HG03457 (cell line): ENCODE results near the gene NOP58.
A peak's percentile ranks its signal among the peaks of the same experiment; 100 is the strongest.
"Not testable (repeated sequence)": the region's sequence is repeated elsewhere in the genome, so short reads cannot be mapped to it uniquely, and the experiment has no call there.

Experiments used
- ATAC-seq: cut with Tn5 transposase; IDR thresholded peaks from one replicate; pipeline ENCODE4 v1.9.1; 2021; ENCODE audit warnings: moderate number of reproducible peaks; ENCODE audit not compliant: unreplicated experiment

The NOP58 gene, protein sequence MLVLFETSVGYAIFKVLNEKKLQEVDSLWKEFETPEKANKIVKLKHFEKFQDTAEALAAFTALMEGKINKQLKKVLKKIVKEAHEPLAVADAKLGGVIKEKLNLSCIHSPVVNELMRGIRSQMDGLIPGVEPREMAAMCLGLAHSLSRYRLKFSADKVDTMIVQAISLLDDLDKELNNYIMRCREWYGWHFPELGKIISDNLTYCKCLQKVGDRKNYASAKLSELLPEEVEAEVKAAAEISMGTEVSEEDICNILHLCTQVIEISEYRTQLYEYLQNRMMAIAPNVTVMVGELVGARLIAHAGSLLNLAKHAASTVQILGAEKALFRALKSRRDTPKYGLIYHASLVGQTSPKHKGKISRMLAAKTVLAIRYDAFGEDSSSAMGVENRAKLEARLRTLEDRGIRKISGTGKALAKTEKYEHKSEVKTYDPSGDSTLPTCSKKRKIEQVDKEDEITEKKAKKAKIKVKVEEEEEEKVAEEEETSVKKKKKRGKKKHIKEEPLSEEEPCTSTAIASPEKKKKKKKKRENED

DNA sequence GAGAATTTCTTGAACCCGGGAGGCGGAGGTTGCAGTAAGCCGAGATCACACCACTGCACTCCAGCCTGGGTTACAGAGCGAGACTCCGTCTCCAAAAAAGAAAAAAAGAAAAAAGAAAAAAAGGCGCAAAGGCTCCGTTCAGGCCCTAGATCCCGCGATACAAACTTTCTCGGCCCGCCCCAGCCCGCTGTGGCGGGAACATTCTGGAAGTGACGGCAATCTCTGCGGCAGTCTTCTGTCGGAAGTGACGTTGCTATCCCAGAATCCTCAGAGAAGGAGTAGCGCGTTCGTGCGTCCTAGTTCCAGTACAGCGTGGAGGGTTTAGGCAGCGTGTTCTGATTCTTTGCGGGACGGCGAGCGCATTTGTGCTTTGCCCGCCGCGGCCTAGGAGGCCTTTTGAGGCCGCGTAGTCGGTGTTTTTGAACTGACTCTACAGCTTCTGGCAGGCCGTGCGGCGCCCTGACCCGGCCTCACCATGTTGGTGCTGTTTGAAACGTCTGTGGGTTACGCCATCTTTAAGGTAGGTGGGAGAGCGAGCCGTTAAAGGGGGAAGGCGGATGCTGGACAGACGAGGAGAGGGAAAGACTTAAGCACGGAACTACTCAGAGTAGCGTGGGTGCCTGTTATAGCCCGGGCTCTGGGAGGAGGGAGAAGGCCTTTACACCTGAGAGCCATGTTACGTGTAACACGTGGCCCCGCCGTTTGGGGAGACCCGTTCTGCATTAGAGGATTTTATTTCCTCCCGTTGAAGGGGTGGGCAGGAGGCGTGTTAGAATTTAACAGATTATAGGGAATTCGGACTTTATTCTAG lies at the start of gene NOP58:
Gene NOP58 (plus strand): TSS at position 297 of the 811 bp plus-strand sequence. CDS start 179 bp downstream, at position 476.
- peak; percentile 86 for ATAC-seq

DNA sequence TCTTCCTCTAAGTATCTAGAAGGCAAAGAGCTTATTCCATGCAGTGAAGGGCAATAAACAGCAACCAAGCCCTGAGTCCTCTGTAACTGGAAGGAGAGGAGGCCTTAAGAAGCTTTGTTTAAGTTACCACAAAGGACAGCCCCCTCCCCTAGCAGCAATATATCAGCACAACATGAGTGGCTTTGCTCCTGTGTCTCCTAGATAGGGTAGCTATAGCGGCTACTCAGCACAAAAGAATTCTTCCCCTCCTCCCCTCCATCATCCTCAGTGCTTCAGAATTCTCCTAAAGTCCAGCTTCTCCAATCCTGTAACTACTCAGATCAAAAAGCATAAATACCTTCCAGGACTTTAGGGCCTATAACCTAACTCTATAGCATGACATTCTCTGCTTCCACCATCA lies 43.7 kb upstream of the NOP58 start:
- no peak for ATAC-seq

DNA sequence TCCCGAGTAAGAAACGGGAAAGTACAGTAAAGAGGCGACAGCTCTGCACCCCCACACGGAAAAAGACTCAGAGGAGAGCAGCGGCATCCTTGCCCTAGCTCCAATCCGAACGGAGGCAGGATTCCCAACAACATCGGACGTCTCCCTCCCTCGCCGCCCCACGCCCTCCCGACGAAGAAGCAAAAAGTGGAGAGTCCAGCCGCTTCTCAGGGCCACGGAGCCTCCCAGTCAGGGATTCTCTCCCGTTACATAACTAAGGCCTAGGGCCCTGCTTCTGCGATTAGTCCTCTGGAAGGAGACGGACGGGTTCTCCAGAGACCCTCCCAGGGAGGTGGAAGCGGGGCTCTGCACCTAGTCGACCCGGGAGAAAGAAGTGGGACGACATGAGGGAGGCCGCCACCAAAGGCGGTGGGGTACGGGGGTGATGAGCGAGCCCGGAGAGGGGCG lies 27.8 kb upstream of the NOP58 start:
- ATAC-seq: peak; percentile 20

DNA sequence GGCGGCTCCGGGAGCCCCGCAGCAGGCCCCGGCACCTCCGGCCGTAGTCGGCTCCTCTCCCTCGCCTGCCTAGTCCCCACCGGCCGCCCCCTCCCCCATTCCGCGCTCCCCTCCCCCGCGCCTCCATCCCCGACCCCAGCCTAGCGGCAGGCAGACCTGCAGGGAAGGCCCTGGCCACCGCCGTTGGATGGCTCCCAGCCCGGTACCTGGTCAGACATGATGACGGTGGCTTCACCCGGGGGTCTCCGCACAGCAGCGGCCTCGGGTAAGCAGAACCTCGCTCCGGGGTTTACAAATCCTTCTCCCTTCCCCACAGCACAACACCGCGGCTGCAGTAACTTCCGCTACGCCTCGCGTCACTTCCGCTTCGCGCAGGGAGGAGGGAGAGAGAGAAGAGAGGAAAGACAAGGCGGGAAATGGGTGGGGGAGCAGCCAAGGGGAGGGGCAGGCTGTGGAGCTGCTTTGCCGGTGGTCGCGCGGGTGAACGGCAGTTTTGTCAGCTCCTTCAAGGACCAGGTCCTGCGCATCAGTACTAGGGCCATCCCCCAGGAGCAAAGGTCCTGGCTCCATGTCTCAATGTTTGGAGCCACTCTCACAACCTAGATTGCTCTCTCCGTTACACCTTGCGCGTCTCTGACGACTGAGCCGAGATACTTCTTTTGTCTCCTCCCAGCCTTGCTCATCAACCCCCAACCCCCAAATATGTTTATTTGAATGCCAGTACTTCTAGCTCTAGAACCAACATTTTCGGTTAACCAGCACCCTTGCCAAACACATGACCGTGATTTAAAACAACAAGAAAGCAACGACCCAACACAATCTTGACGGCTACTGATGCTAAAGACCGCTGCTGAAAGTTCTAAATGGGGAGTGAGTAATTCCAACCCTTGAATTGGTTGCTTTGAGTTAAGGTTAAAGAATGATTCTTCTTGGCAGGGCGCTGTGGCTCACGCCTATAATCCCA lies 27.0 kb upstream of the NOP58 start, which contains the start of gene SUMO1:
Gene SUMO1 (minus strand): TSS at position 364 of the 964 bp plus-strand sequence. CDS start 146 bp downstream, at position 218.
- ATAC-seq: peak; percentile 85

DNA sequence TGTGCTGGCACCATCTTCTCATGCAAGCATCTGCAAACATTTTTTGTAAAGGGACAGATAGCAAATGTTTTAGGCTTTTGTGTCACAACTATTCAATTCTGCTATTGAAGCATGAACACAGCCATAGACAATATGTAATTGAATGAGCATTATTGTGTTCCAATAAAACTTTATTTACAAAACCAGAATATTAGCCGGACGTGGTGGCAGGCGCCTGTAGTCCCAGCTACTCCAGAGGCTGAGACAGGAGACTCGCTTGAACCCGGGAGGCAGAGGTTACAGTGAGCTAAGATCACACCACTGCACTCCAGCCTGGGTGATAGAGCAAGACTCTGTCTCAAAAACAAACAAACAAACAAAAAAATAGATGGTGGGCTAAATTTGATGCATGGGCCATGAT lies 17.9 kb upstream of the NOP58 start:
- not testable (repeated sequence) for ATAC-seq

DNA sequence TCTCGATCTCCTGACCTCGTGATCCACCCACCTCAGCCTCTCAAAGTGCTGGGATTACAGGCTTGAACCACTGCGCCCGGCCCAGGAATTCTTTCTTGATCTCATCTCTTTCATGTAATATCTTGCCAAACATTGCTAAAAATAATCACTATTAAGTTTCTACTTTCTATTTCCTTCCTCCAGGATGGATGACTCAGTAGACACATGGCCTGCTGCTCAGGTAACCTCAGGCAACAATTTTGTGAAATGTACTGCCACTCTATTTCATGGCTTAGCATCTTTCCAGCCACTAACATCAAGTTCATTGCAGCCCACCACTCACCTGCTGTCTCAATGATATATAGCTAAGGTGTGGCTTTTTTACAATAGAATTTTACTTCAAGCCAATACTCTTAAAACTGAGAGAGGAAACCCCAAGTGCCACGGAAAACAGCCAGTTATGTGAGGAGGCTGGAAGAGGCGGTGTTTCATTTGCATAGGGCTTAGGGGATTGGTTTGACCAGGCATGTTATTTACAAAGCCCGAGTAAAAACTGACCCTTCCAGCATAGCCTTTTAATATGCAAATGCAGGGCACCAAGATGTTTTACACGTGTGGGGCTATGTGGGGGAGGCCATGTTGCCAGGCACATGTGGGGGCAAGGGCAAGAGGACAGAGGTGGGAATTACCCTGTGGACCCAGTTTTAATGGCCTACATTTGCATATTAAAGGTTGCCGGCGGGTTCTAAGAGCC lies 15.9 kb upstream of the NOP58 start:
- ATAC-seq: no peak

DNA sequence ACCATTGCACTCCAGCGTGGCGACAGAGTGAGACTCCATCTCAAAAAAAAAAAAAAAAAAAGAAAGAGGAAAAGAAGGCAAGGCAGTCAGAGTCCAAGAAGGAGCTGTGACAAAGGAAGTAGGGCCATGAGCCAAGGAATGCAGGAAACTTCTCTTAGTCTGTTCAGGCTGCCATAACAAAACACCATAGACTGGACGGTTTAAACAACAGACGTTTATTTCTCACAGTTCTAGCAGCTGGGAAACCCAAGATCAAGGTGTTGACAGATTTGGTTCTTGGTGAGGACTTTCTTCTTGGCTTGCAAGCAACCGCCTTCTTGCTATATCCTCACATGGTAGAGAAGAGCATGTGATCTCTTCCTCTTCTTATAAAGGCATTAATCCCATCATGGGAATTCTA lies 14.1 kb upstream of the NOP58 start:
- no peak for ATAC-seq

DNA sequence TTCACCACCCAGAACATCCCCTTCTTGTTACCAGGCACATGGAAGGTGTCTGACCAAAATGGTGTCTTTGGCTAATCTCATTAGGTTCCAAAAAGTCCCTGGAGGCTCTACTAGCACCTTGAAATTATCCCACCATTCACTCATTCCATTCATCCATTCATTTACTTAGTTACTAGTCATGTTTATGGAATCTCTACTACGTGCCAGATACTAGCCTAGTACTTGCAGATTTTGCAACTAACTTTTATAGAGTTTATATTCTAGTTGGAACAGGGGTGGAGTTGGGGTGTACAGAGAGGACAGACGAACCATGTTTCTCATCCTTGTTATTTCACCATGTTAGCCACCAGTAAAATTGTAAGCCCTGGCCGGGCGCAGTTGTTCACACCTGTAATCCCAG lies 4.0 kb upstream of the NOP58 start:
- ATAC-seq: no peak

DNA sequence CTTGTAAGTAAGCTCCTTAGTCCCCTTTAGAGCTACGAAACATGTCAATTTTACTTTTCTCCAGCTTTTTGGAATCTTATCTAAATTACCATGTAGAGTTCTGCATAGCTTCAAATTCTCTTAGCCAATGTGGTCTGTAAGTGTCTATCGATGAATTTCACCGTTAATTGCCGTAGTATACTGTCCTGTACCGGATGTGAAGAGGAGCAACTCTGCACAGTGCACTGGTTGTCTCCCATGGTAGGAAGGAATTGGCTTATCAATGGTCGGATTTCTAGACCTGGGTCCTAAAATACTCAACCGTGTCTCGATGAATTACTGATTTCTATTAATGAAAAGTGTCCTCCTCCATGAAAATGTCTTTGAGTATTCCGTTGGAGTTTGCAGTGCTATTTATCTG lies 1.9 kb downstream of the NOP58 start:
- no peak for ATAC-seq

DNA sequence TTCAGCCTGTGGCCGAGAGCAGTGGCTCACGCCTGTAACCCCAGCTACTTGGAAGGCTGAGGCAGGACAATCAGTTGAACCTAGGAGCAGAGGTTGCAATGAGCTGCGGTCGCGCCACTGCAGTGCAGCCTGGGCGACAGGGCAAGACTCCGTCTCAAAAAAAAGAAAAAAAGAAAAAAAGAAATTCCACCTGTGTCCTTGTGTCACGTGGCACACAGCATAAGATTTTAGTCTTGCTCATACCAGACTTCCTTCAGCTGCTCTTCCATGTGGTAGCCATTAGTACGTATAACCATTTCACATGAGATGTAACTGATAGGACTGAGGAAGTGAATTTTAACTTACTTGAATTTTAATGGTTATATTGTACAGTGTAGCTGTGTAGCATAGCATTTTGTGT lies 4.0 kb downstream of the NOP58 start:
- ATAC-seq: no peak

DNA sequence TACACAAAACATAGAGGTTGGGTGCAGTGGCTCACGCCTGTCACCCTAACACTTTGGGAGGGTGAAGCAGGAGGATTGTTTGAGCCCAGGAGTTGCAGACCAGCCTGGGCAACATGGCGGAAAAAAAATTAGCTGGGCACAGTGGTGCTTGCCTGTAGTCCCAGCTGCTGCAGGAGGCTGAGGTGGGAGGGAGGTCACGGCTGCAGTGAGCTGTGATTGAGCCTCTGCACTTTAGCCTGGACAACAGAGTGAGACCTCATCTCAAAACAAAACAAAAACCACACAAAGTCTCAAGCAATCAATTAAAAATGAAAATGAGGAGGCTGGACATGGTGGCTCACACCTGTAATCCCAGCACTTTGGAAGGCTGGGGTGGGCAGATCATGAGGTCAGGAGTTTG lies 4.9 kb downstream of the NOP58 start:
- ATAC-seq: no peak

DNA sequence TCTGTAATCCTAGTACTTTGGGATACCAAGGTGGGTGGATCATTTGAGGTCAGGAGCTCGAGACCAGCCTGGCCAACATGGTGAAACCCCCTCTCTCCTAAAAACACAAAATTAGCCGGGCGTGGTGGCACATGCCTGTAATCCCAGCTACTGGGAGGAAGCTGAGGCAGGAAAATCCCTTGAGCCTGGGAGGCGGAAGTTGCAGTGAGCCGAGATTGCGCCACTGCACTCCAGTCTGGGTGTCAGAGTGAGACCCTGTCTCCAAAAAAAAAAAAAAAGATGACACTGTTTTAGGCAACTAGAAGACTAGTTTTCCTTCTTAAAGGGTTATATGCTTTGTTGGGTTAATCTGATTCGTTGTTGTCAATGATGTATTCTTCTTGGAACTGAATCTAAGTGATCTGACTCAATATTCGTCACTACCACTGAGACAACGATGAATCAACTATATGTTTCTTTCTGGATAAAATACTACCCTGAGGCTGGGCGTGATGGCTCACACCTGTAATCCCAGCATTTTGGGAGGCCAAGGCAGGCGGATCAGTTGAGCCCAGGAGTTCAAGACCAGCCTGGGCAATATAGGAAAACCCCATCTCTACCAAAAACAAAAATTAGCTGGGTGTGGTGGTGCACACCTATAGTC lies 10.6 kb downstream of the NOP58 start:
- ATAC-seq: not testable (repeated sequence)

DNA sequence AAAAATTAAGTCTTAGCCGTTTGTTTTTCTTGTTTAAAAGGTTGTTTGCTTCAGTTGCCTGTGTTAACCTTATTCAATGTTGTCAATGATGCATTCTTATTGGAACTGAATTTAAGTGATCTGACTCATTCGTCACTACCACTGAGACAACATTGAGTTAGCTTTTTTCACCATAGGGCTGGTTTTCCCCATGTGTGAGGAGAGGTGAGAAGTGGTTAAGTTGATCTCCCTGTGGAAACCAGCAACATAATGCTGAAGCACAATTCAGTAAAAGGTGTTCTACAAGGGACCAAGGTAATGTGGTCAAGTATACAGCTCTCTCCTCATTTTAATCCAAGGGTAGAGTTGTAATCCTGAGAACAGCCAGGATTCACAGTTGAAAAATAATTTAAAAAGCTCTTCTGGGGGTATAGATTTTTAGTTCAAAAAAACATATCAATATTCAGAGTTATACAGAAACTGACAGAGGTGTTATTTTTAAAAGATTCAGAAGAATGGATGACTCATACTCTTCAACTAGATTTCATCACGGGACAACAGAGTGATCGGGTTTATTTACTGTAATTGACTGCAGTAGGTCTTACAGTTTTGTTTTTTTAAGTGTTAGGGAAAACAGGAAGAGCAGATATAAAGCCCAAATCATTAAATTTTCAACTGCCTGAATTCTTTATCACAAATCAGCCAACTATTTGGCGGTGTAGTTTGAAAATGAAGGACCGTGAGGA lies 12.6 kb downstream of the NOP58 start:
- ATAC-seq: no peak

DNA sequence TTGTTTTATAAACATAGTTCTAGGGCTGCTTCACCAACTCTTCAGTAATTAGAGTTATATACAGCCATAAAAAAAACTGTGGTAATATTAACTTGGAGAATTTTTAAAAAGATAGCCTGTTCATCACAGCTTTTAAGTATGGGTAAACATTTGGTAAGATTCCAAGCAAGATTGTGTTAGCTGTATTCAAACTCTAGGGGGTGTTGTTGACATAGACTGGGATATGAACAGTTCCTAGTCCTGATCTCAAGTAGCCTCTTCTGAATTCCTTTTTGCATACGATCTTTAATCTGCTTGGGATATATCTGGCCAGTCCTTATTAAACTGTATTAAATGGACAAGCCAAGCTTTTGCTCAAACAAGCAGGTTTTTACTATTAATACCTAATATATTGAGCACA lies 13.4 kb downstream of the NOP58 start:
- ATAC-seq: no peak

DNA sequence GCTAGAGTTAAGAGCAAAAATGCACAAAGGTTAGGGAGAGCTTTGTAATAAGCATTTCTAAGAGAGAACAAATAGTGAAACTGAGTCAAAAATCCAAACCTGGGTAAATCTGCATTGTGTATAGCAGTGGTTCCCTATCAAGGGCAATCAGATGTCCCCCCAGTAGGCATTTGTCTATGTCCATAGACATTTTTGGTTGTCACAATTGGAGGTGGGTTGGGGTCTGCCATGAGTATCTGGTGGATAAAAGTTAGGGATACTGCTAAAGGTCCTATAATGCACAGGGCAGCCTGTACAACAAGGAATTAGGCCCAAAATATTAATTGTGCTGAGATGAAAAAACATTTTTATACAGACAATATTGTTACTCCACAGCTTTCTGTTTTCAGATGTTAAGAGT lies 21.0 kb downstream of the NOP58 start:
- no peak for ATAC-seq

DNA sequence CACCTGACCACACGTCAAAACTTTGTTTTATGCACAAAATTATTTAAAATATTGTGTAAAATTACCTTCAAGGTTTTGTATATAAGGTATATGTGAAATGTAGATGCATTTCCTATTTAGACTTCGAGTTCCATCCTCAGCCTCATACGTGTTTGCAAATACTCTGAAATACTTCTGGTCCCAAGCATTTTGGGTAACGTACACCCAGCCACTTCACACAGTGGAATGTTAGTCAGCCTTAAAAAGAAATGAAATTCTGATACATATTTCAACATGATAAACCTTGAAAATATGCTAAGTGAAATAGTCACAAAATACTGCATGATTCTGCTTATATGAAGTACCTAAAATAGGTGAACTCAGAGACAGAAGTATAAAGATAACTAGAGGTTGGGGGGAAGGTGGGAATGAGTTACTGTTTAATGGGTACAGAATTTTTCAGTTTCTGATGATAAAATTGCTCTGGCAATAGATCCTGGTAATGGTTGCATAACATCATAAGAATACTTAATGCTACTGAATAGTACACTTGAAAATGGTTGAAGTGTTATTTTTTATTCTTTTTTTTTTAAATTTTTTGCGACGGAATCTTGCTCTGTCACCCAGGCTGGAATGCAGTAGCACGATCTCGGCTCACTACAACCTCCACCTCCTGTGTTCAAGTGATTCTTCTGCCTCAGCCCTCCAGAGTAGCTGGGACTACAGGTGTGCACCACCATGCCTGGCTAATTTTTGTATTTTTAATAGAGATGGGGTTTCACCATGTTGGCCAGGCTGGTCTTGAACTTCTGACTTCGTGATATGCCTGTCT lies 24.0 kb downstream of the NOP58 start:
- ATAC-seq: no peak

DNA sequence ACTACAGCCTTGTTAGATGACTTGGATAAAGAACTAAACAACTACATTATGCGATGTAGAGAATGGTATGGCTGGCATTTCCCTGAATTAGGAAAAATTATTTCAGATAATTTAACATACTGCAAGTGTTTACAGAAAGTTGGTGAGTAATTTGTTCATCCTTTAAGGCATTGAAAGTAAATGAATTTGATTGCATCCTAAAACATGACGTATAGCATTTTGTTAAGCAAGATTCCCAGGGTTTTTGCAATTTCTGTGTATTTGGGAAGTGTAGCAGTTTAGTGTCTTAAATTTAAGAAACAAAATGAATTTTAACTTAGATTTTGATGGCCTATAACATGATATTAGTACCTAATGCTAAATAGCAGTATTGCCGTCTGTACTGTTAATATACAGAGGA lies 24.8 kb downstream of the NOP58 start:
- no peak for ATAC-seq

DNA sequence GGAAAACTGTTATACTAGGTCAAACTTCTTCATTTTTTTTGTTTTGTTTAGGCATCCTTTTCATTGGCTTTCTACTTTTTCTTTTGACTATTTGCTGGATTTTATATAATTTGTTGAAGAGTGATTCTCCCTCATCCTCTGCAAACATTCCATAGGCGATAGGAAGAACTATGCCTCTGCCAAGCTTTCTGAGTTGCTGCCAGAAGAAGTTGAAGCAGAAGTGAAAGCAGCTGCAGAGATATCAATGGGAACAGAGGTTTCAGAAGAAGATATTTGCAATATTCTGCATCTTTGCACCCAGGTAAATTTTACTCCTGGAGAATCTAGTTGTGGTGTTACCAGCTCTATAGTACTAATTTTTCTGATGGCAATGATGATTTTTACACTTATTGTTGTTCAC lies 25.4 kb downstream of the NOP58 start:
- no peak for ATAC-seq
